ENCODE data around the gene MANF. TPM values are rescaled to one million over a fixed set of nuclear protein-coding genes. Genes with fewer than 3 reads are reported as not detected.
A peak's percentile ranks its signal among the peaks of the same experiment; 100 is the strongest.
"Not testable (repeated sequence)": the region's sequence is repeated elsewhere in the genome, so short reads cannot be mapped to it uniquely, and the experiment has no call there.

Gene MANF
- total and polyA plus RNA-seq, 4 donors = 31.4 to 114 (median 84.2) TPM

DNA sequence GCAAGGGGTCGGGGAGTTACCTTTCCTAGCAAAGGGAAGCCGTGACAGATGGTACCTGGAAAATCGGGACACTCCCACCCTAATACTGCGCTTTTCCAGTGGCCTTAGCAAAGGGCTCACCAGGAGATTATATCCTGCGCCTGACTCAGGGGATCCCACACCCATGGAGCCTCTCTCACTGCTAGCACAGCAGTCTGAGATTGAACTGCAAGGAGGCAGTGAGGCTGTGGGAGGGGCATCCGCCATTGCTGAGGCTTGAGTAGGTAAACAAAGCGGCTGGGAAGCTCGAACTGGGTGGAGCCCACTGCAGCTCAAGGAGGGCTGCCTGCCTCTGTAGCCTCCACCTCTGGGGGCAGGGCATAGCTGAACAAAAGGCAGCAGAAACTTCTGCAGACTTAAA, 16.8 kb upstream of the MANF start:
- not testable (repeated sequence) for H3K9me3 ChIP-seq (ENCODE audit: control insufficient read depth, insufficient read depth, low read length); H3K4me3 ChIP-seq (ENCODE audit: low read depth, low read length); H3K27ac ChIP-seq (ENCODE audit: low read depth, low read length); DNase-seq (ENCODE audit: low read depth in 4 of 6, low spot score in 6 of 6); H3K4me1 ChIP-seq (ENCODE audit: control insufficient read depth, insufficient read depth, low read length); H3K27me3 ChIP-seq (ENCODE audit: control insufficient read depth, insufficient read depth, low read length); H3K36me3 ChIP-seq (ENCODE audit: control insufficient read depth, insufficient read depth, low read length)
- WGBS (ENCODE audit: insufficient coverage) = 96% methylated on average over 7 of the region's 8 CpGs

DNA sequence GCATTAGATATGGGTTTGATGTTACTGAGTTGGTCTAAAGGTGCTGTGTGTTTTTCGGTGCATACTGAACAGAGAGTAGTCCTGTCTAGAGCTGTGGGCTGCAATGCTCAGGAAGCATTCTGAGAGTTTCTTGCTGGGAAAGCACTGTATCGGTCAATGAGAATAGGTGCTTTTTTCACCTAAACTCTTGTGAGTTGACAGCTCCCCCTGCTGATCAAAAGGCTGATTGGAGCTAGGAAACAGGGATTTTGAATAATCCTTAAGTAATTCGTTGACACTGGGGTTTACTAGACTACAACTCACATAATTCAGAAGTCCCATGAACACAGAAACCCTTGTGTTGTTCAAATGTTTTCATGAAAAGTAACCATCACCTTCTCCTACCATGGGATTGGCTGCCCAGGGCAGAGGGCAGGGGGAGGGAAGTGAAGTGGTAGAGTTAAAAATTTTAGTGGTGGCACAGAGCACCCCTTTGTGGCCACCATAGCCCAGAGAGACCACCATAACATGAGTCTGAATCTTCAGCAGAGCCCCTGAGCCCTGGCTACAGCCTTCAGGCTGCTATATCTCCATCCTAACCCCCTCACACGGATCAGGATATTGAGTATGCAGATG, 13.0 kb upstream of the MANF start:
- peak in 5 of 6 donors; percentile 60 to 93 (median 69) for DNase-seq (ENCODE audit: low read depth in 4 of 6, low spot score in 6 of 6)

GRCh38 chr3:51373658-51374421, 11.3 kb upstream of the MANF start:
- WGBS (ENCODE audit: insufficient coverage) = 95% methylated on average over 5 of the region's 5 CpGs
- no peak for DNase-seq (ENCODE audit: low read depth in 4 of 6, low spot score in 6 of 6)
- no peak overlapping the region for H3K27ac ChIP-seq (ENCODE audit: low read depth, low read length)

More for the DNA sequence above, 13.0 kb upstream of the MANF start:
- no peaks in the 10 kb centered on the region for H3K9me3 ChIP-seq (ENCODE audit: control insufficient read depth, insufficient read depth, low read length)
- peaks cover 42% of the 10 kb centered on the region for H3K36me3 ChIP-seq (ENCODE audit: control insufficient read depth, insufficient read depth, low read length)
- WGBS (ENCODE audit: insufficient coverage) = no CpG with 5 or more reads among the region's 4 CpGs
- no peaks in the 10 kb centered on the region for H3K4me1 ChIP-seq (ENCODE audit: control insufficient read depth, insufficient read depth, low read length)
- H3K27me3 ChIP-seq (ENCODE audit: control insufficient read depth, insufficient read depth, low read length) = no peaks in the 10 kb centered on the region
- no peak overlapping the region for H3K27ac ChIP-seq (ENCODE audit: low read depth, low read length)
- no peak overlapping the region for H3K4me3 ChIP-seq (ENCODE audit: low read depth, low read length)

DNA sequence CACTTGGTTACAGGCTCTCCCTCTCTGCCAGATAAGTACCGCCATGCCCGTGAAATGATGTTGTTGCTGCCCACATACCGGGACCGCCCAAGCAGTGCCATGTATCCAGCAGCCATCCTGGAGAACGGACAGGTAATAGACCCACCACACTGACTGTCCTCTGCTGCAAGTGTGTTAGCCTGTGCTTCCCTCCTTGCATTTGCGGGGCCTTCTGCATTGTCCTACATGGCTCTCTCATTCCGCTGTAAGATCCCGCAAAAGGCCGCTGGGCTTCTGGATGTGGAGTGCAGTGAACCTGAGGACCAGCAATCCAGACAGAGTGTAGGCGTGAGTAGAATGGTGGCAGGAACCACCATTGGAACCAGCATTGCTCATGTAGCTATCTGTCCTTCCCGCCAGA, 10.6 kb upstream of the MANF start:
- WGBS (ENCODE audit: insufficient coverage) = 97% methylated on average over 11 of the region's 11 CpGs

More at GRCh38 chr3:51373658-51374421, 11.3 kb upstream of the MANF start:
- no peaks in the 10 kb centered on the region for H3K27me3 ChIP-seq (ENCODE audit: control insufficient read depth, insufficient read depth, low read length)
- no peak overlapping the region for H3K4me3 ChIP-seq (ENCODE audit: low read depth, low read length)
- H3K4me1 ChIP-seq (ENCODE audit: control insufficient read depth, insufficient read depth, low read length) = no peaks in the 10 kb centered on the region
- H3K9me3 ChIP-seq (ENCODE audit: control insufficient read depth, insufficient read depth, low read length) = no peaks in the 10 kb centered on the region
- H3K36me3 ChIP-seq (ENCODE audit: control insufficient read depth, insufficient read depth, low read length) = peaks cover 51% of the 10 kb centered on the region

DNA sequence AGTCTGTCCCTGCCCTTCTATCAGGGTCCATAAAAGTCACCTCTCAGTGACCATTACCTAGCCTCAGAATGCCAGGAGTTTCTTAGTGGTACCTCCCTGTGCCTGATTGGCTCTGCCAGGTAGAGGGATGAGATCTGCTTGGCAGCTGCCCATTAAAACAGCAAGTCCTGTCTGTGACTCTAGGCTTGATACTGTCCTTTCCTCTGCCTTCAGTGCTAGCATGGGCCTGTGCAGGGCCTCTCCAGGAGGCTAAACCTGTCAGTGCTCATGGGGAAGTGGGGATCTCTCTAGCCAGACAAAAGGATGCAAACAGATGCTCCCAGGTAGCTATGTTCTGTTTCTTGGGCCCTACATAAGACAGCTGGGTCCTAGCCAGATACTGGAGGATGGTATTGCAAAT, 10.0 kb upstream of the MANF start:
- Histone ChIP-seq H3K4me1 (ENCODE audit: control insufficient read depth, insufficient read depth, low read length) (no peaks in the 10 kb centered on the region), H3K27ac (ENCODE audit: low read depth, low read length) (no peak overlapping the region), H3K4me3 (ENCODE audit: low read depth, low read length) (no peak overlapping the region), H3K9me3 (ENCODE audit: control insufficient read depth, insufficient read depth, low read length) (no peaks in the 10 kb centered on the region), H3K27me3 (ENCODE audit: control insufficient read depth, insufficient read depth, low read length) (no peaks in the 10 kb centered on the region), H3K36me3 (ENCODE audit: control insufficient read depth, insufficient read depth, low read length) (peaks cover 64% of the 10 kb centered on the region)
- DNase-seq (ENCODE audit: low read depth in 4 of 6, low spot score in 6 of 6) = no peak

More for the DNA sequence above, 10.6 kb upstream of the MANF start:
- Histone ChIP-seq H3K36me3 (ENCODE audit: control insufficient read depth, insufficient read depth, low read length) (peaks cover 57% of the 10 kb centered on the region), H3K9me3 (ENCODE audit: control insufficient read depth, insufficient read depth, low read length) (no peaks in the 10 kb centered on the region), H3K27me3 (ENCODE audit: control insufficient read depth, insufficient read depth, low read length) (no peaks in the 10 kb centered on the region), H3K27ac (ENCODE audit: low read depth, low read length) (no peak overlapping the region), H3K4me1 (ENCODE audit: control insufficient read depth, insufficient read depth, low read length) (no peaks in the 10 kb centered on the region), H3K4me3 (ENCODE audit: low read depth, low read length) (no peak overlapping the region)
- DNase-seq (ENCODE audit: low read depth in 4 of 6, low spot score in 6 of 6) = no peak

- Histone ChIP-seq H3K4me3 (ENCODE audit: low read depth, low read length) (no peak overlapping the region), H3K36me3 (ENCODE audit: control insufficient read depth, insufficient read depth, low read length) (peaks cover 69% of the 10 kb centered on the region), H3K27ac (ENCODE audit: low read depth, low read length) (no peak overlapping the region), H3K4me1 (ENCODE audit: control insufficient read depth, insufficient read depth, low read length) (no peaks in the 10 kb centered on the region), H3K9me3 (ENCODE audit: control insufficient read depth, insufficient read depth, low read length) (no peaks in the 10 kb centered on the region), H3K27me3 (ENCODE audit: control insufficient read depth, insufficient read depth, low read length) (no peaks in the 10 kb centered on the region)
- WGBS (ENCODE audit: insufficient coverage) = 86% methylated on average over 3 of the region's 8 CpGs
- DNase-seq (ENCODE audit: low read depth in 4 of 6, low spot score in 6 of 6) = no peak
Observed at GRCh38 chr3:51375571-51375970, 9.5 kb upstream of the MANF start.

DNA sequence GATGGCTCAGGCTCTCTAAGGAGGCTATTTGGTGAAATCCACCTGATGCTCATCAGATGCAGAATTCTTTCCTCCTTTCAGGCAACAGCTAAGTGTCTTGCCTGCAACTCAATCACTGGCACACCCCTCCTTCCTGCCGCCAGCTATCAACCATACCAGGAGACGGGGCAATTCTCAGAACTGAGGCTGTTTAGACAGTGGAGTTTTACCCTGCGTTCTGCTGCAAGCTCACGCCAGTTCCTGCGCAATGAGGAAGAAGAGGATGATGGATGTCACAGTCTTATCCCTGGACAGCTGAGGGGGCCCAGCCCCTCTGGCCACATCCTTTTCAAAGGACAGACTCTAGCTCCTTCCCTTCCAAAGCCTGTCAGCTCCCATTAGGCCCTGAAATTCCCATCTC, 7.0 kb upstream of the MANF start:
- H3K27me3 ChIP-seq (ENCODE audit: control insufficient read depth, insufficient read depth, low read length) = no peaks in the 10 kb centered on the region
- peaks cover 87% of the 10 kb centered on the region for H3K36me3 ChIP-seq (ENCODE audit: control insufficient read depth, insufficient read depth, low read length)
- no peaks in the 10 kb centered on the region for H3K9me3 ChIP-seq (ENCODE audit: control insufficient read depth, insufficient read depth, low read length)
- DNase-seq (ENCODE audit: low read depth in 4 of 6, low spot score in 6 of 6) = no peak
- H3K27ac ChIP-seq (ENCODE audit: low read depth, low read length) = no peak overlapping the region
- no peaks in the 10 kb centered on the region for H3K4me1 ChIP-seq (ENCODE audit: control insufficient read depth, insufficient read depth, low read length)
- WGBS (ENCODE audit: insufficient coverage) = 89% methylated on average over 3 of the region's 5 CpGs
- no peak overlapping the region for H3K4me3 ChIP-seq (ENCODE audit: low read depth, low read length)

DNA sequence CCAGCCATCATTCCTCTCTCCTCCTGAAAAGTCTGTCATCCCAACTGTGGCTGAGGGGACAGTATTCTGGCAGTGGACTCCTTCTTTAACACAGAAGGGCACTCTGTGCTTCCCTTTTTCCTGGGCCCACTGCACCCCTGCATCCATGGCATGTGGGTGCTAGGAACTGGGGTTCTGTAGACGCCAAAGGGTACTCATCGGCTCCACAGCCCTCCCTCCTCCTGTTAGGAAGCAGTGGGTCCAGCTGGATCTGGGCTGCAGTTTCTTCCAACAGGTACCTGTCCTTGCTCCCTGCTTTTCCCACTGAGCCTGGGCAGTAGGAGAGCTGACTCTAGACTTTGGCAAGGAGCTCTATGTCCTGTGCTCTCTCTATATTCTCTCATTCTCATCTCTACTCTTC, 6.4 kb upstream of the MANF start:
- H3K36me3 ChIP-seq (ENCODE audit: control insufficient read depth, insufficient read depth, low read length) = peaks cover 80% of the 10 kb centered on the region
- H3K9me3 ChIP-seq (ENCODE audit: control insufficient read depth, insufficient read depth, low read length) = no peaks in the 10 kb centered on the region
- no peaks in the 10 kb centered on the region for H3K4me1 ChIP-seq (ENCODE audit: control insufficient read depth, insufficient read depth, low read length)
- no peak overlapping the region for H3K4me3 ChIP-seq (ENCODE audit: low read depth, low read length)
- H3K27me3 ChIP-seq (ENCODE audit: control insufficient read depth, insufficient read depth, low read length) = no peaks in the 10 kb centered on the region
- no peak overlapping the region for H3K27ac ChIP-seq (ENCODE audit: low read depth, low read length)
- WGBS (ENCODE audit: insufficient coverage) = 90% methylated on average over 2 of the region's 2 CpGs
- no peak for DNase-seq (ENCODE audit: low read depth in 4 of 6, low spot score in 6 of 6)

DNA sequence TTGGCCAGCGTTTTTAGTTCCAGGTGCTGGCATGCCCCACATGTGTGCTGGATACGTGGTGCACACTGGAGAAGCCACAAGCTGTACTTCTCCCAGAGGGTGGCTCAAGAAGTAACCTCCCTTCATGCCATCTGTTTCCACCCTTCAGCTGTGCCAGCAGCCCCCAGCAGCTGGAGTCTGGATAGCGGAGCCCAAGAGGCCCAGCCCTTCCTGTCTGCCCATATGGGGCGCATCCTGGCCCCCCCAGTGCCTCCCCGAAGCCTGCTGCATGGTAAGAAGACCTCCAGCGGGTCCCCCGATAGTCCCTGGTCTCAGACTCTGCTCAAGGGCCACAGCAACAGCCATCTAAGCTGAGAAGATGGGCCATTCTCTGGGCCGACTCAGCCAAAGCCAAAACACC, 5.8 kb upstream of the MANF start:
- DNase-seq (ENCODE audit: low read depth in 4 of 6, low spot score in 6 of 6) = no peak
- peaks cover 74% of the 10 kb centered on the region for H3K36me3 ChIP-seq (ENCODE audit: control insufficient read depth, insufficient read depth, low read length)
- H3K27ac ChIP-seq (ENCODE audit: low read depth, low read length) = no peak overlapping the region
- no peaks in the 10 kb centered on the region for H3K9me3 ChIP-seq (ENCODE audit: control insufficient read depth, insufficient read depth, low read length)
- H3K4me3 ChIP-seq (ENCODE audit: low read depth, low read length) = no peak overlapping the region
- WGBS (ENCODE audit: insufficient coverage) = 82% methylated on average over 7 of the region's 8 CpGs
- H3K27me3 ChIP-seq (ENCODE audit: control insufficient read depth, insufficient read depth, low read length) = no peaks in the 10 kb centered on the region
- peaks cover 4% of the 10 kb centered on the region for H3K4me1 ChIP-seq (ENCODE audit: control insufficient read depth, insufficient read depth, low read length)

Data from spinal cord (tissue), 10 donors.